ES-I3 (cell line): Measurements from ENCODE around the gene SLC13A4.
"Not testable (repeated sequence)": the region's sequence is repeated elsewhere in the genome, so short reads cannot be mapped to it uniquely, and the experiment has no call there.

Experiments used
- H3K36me3 ChIP-seq: 2 replicates; pipeline ENCODE4 v1.6.1; 2013; ENCODE audit warnings: mild to moderate bottlenecking, low read length, control low read depth, moderate library complexity; ENCODE audit not compliant: insufficient read depth
- H3K4me1 ChIP-seq: 2 replicates; pipeline ENCODE4 v1.6.1; 2013; ENCODE audit warnings: mild to moderate bottlenecking, control low read depth, low read length; ENCODE audit not compliant: insufficient read depth
- H3K9ac ChIP-seq: 2 replicates; pipeline ENCODE4 v1.6.1; 2013; ENCODE audit warnings: low read depth, mild to moderate bottlenecking, low read length, moderate library complexity
- H3K9me3 ChIP-seq: 2 replicates; pipeline ENCODE4 v1.6.1; 2013; ENCODE audit warnings: mild to moderate bottlenecking, low read length, moderate library complexity; ENCODE audit not compliant: control insufficient read depth, insufficient read depth

Gene SLC13A4, protein sequence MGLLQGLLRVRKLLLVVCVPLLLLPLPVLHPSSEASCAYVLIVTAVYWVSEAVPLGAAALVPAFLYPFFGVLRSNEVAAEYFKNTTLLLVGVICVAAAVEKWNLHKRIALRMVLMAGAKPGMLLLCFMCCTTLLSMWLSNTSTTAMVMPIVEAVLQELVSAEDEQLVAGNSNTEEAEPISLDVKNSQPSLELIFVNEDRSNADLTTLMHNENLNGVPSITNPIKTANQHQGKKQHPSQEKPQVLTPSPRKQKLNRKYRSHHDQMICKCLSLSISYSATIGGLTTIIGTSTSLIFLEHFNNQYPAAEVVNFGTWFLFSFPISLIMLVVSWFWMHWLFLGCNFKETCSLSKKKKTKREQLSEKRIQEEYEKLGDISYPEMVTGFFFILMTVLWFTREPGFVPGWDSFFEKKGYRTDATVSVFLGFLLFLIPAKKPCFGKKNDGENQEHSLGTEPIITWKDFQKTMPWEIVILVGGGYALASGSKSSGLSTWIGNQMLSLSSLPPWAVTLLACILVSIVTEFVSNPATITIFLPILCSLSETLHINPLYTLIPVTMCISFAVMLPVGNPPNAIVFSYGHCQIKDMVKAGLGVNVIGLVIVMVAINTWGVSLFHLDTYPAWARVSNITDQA

DNA sequence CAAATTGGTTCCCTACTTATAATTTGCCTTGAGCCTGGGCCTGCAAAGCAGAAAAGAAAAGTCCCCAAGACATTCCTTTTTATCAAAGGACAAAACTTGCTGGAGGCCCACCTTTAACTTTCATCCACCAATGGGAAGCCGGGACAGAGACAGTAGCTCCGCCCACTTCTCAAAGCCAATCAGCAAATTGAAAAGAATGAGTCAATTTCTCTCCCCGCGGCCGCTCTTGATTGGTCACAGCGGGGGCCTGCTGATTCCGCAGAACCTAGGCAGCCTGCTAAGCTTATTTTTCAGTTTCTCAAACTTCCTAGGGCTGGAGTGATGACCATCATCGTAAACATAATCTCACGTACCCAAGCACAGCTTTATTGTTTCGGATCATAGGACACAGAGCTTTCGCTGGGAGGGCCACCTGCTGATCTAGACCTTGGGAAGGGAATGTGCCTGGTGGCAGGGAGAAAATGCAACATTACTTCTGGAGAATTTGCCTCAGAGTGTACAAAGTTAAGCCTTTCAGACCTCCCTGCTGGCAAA, at the start of gene SLC13A4:
SLC13A4 (minus strand) TSS at position 51 of the 534 bp plus-strand sequence. CDS start 690 bp downstream, outside the sequence.
- peaks cover 5% of the 10 kb centered on the region; the same call in 1 of the 2 replicates for H3K4me1 ChIP-seq
- no peaks in the 10 kb centered on the region for H3K36me3 ChIP-seq
- no peaks in the 10 kb centered on the region for H3K9me3 ChIP-seq
- peak within 1 kb of the TSS; percentile 41; the same call in 1 of the 2 replicates for H3K9ac ChIP-seq

- not testable (repeated sequence) for H3K36me3 ChIP-seq, H3K4me1 ChIP-seq, H3K9me3 ChIP-seq, H3K9ac ChIP-seq
Observed at GRCh38 chr7:135775915-135776314, 47.9 kb upstream of the SLC13A4 start.

DNA sequence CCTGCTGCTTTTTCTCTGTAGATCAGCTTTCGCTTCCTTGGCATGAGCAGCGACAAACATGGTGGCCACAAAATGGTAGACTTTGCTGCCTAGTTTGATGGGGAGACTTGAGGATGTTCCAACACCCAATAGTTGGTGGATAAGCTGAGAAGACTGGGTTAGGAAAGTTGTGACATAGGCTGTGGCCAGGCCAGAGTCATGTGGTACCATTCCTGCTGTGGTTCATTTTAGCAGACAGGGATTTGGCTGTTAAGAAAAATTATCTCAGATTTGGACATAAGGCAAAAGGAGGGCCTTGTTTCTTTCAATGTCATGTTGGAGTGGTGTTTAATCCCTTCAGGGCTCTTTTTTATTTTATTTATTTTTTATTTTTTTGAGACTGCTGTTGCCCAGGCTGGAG, 47.2 kb upstream of the SLC13A4 start:
- Histone ChIP-seq H3K4me1 (peaks cover 4% of the 10 kb centered on the region; the same call in 1 of the 2 replicates), H3K36me3 (no peaks in the 10 kb centered on the region), H3K9ac (no peak overlapping the region), H3K9me3 (no peaks in the 10 kb centered on the region)

DNA sequence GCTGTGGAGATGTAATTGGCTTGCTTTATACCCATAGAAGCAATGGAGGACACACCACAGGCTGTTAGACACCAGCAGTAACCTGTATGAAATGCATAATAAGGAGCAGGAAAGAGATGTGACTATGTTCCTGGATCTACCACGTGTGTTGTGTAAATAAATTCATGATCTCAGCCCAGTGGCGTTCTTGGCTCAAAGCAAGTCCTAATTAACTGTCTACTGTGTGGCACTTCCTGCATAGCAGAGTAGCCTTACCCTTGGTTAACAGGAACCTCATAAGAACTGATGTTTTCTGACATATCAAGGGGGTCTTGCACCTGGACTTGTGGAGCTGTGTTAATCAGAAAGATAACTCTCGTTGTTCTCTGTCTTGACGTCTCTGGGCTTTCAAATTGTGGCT, 46.3 kb upstream of the SLC13A4 start:
- H3K9me3 ChIP-seq = no peaks in the 10 kb centered on the region
- H3K9ac ChIP-seq = no peak overlapping the region
- peaks cover 4% of the 10 kb centered on the region; the same call in 1 of the 2 replicates for H3K4me1 ChIP-seq
- H3K36me3 ChIP-seq = no peaks in the 10 kb centered on the region

DNA sequence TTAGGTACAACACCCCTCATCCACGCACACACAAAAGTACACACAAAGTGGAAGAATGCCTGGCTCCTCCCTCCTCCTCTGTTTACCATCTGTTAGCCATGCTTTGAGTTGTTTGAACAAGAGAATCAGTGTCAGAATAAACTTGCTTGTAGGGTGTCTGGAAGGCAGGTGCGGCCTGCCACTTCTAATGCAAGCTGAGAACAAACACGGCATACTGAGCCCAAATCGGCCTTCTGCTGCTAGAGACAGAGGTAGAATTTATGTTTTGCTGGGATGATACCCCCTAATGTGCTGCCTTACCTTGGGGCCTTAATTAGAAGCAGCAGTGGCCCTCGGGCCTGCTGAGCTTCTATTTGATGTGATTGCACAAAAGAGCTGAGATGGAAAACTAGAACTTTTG, 45.5 kb upstream of the SLC13A4 start:
- Histone ChIP-seq H3K9ac (no peak overlapping the region), H3K4me1 (peaks cover 4% of the 10 kb centered on the region; the same call in 1 of the 2 replicates), H3K36me3 (no peaks in the 10 kb centered on the region), H3K9me3 (no peaks in the 10 kb centered on the region)

GRCh38 chr7:135772639-135773222, 44.7 kb upstream of the SLC13A4 start:
- H3K9ac ChIP-seq = no peak overlapping the region
- no peaks in the 10 kb centered on the region for H3K9me3 ChIP-seq
- H3K4me1 ChIP-seq = peaks cover 4% of the 10 kb centered on the region; the same call in 1 of the 2 replicates
- no peaks in the 10 kb centered on the region for H3K36me3 ChIP-seq

GRCh38 chr7:135771961-135772638, 44.1 kb upstream of the SLC13A4 start:
- Histone ChIP-seq H3K9ac (no peak overlapping the region), H3K4me1 (peaks cover 4% of the 10 kb centered on the region; the same call in 1 of the 2 replicates), H3K36me3 (no peaks in the 10 kb centered on the region), H3K9me3 (no peaks in the 10 kb centered on the region)

GRCh38 chr7:135771051-135771450, 43.1 kb upstream of the SLC13A4 start:
- Histone ChIP-seq H3K9ac (no peak overlapping the region), H3K4me1 (peaks cover 4% of the 10 kb centered on the region; the same call in 1 of the 2 replicates), H3K9me3 (no peaks in the 10 kb centered on the region), H3K36me3 (no peaks in the 10 kb centered on the region)

- H3K36me3 ChIP-seq = no peaks in the 10 kb centered on the region
- no peak overlapping the region for H3K9ac ChIP-seq
- H3K4me1 ChIP-seq = peaks cover 7% of the 10 kb centered on the region
- H3K9me3 ChIP-seq = no peaks in the 10 kb centered on the region
Observed at GRCh38 chr7:135770139-135770710, 42.2 kb upstream of the SLC13A4 start.

DNA sequence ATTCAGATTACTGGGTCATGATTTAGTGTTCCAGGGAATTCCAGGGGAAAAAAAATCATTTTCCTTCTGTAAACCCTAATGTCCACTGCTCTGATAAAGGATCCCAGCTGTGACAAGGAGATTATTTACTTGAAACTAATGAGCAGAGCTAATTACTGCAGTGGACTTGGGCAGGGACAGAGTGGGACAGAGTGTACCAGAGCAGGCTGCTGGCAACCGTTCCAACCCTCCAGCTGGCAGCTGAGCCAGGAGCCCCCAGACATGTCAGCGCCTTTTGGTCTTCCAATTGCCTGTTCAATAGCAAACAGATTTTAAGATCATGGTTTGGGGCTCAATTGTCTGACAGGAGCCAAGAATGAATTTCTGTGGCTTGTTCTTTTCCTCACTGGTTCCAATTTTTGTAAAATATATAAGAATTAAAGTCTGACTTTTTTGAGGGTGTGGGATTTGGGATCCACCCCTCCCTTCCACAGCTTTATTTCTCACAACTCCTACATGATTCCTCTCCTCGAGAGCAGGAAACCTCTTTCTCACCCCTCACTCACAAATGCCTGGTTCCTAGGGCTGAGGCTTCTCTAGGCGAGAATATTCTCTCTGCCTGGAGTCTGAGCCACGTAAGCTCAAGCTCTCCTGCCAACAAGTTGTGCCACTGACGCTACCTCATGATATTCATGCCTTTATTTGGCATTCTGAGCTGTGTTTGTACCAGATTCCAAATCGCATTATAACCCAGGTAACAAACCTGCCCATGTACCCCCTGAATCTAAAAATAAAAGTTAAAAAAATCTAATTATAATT, 41.2 kb upstream of the SLC13A4 start:
- Histone ChIP-seq H3K9ac (no peak overlapping the region), H3K9me3 (no peaks in the 10 kb centered on the region), H3K36me3 (no peaks in the 10 kb centered on the region), H3K4me1 (peaks cover 7% of the 10 kb centered on the region)

- H3K9ac ChIP-seq = no peak overlapping the region
- no peaks in the 10 kb centered on the region for H3K36me3 ChIP-seq
- H3K9me3 ChIP-seq = no peaks in the 10 kb centered on the region
- H3K4me1 ChIP-seq = peaks cover 7% of the 10 kb centered on the region
Observed at GRCh38 chr7:135768467-135768866, 40.5 kb upstream of the SLC13A4 start.

DNA sequence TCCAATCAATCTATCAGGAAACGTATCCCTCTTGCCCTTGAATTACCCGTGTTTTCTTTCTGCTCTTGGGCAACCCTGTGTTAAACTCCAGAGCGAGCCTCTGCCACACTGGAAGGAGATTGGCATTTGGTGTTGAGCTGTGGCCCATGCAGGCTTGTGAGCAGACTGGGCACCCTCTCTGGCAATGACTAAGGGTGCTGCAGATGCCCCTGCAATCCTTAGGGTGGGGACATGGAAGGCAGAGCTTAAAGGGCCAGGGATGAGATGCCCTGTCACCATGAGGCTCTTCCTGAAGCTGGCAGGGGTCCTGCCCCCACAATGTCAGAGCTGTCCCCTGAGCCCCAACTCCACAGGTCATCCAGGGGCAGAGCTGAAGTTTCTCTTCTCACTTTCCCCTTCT, 40.1 kb upstream of the SLC13A4 start:
- peaks cover under 1% of the 10 kb centered on the region; the same call in 1 of the 2 replicates for H3K36me3 ChIP-seq
- H3K9ac ChIP-seq = no peak overlapping the region
- peaks cover 3% of the 10 kb centered on the region; the same call in 1 of the 2 replicates for H3K4me1 ChIP-seq
- no peaks in the 10 kb centered on the region for H3K9me3 ChIP-seq

- peaks cover 3% of the 10 kb centered on the region; the same call in 1 of the 2 replicates for H3K36me3 ChIP-seq
Observed at GRCh38 chr7:135763261-135763660, 35.3 kb upstream of the SLC13A4 start.

More at GRCh38 chr7:135763261-135763660, 35.3 kb upstream of the SLC13A4 start:
- no peaks in the 10 kb centered on the region for H3K9me3 ChIP-seq
- H3K9ac ChIP-seq = no peak overlapping the region
- peaks cover 13% of the 10 kb centered on the region; the same call in 1 of the 2 replicates for H3K4me1 ChIP-seq
